ENCODE results near the gene FAM162A.

- TF ChIP-seq POLR2A (IDR thresholded peaks at IDR 0.05) (no peak), CTCF (IDR thresholded peaks at IDR 0.05) (no peak), POLR2AphosphoS5 (IDR thresholded peaks at IDR 0.05) (no peak)
Measured at GRCh38 chr3:122416966-122417365, 33.0 kb downstream of the FAM162A start.
